GDM1 (cell line): Measurements from ENCODE around the gene IFI27L2.
"Not testable (repeated sequence)": the region's sequence is repeated elsewhere in the genome, so short reads cannot be mapped to it uniquely, and the experiment has no call there.

ENCODE experiments used
- DNase-seq: peaks from one replicate; lab custom pipeline; 2025; lab: John Stamatoyannopoulos, UW

Gene IFI27L2

GRCh38 chr14:94129111-94129757 lies at the start of gene IFI27L2:
Gene IFI27L2, minus strand, starts transcription at chr14:94129604. Its CDS starts 40 bp downstream, at chr14:94129564.
- peak; percentile 36 for DNase-seq

- no peak for DNase-seq
These were observed 48.4 kb upstream of the IFI27L2 start for GRCh38 chr14:94177806-94178205.

- DNase-seq = no peak
These were observed 47.4 kb upstream of the IFI27L2 start for GRCh38 chr14:94176808-94177207.

- no peak for DNase-seq
These were observed 46.3 kb upstream of the IFI27L2 start for GRCh38 chr14:94175747-94176146.

GRCh38 chr14:94175011-94175745 lies 45.8 kb upstream of the IFI27L2 start:
- no peak for DNase-seq

- no peak for DNase-seq
These were observed 45.2 kb upstream of the IFI27L2 start for GRCh38 chr14:94174604-94175010.

- DNase-seq = peak; percentile 89
These were observed 44.6 kb upstream of the IFI27L2 start, which contains the start of gene PPP4R4 for GRCh38 chr14:94173885-94174603. Gene PPP4R4, plus strand, starts transcription at chr14:94174322. Its CDS starts 144 bp downstream, at chr14:94174466.

- no peak for DNase-seq
These were observed 44.1 kb upstream of the IFI27L2 start for GRCh38 chr14:94173471-94173884.

- DNase-seq = no peak
These were observed 43.1 kb upstream of the IFI27L2 start for GRCh38 chr14:94172545-94172944.

GRCh38 chr14:94171208-94171607 lies 41.8 kb upstream of the IFI27L2 start:
- DNase-seq = no peak

GRCh38 chr14:94170136-94170535 lies 40.7 kb upstream of the IFI27L2 start:
- DNase-seq = no peak

- no peak for DNase-seq
These were observed 36.3 kb upstream of the IFI27L2 start for GRCh38 chr14:94165744-94166143.

- no peak for DNase-seq
These were observed 35.5 kb upstream of the IFI27L2 start for GRCh38 chr14:94164685-94165431.

GRCh38 chr14:94163796-94164195 lies 34.4 kb upstream of the IFI27L2 start:
- peak; percentile 58 for DNase-seq

- no peak for DNase-seq
These were observed 33.1 kb upstream of the IFI27L2 start for GRCh38 chr14:94162466-94162865.

GRCh38 chr14:94161981-94162380 lies 32.6 kb upstream of the IFI27L2 start:
- DNase-seq = peak; percentile 72

GRCh38 chr14:94161058-94161457 lies 31.7 kb upstream of the IFI27L2 start:
- DNase-seq = no peak

GRCh38 chr14:94158239-94158883 lies 29.0 kb upstream of the IFI27L2 start:
- no peak for DNase-seq

- no peak for DNase-seq
These were observed 27.8 kb upstream of the IFI27L2 start for GRCh38 chr14:94157197-94157596.

- DNase-seq = not testable (repeated sequence)
These were observed 26.7 kb upstream of the IFI27L2 start for GRCh38 chr14:94156143-94156542.

- DNase-seq = no peak
These were observed 24.4 kb upstream of the IFI27L2 start for GRCh38 chr14:94153750-94154342.
